ENCODE measurements around the gene PLK5.

DNA sequence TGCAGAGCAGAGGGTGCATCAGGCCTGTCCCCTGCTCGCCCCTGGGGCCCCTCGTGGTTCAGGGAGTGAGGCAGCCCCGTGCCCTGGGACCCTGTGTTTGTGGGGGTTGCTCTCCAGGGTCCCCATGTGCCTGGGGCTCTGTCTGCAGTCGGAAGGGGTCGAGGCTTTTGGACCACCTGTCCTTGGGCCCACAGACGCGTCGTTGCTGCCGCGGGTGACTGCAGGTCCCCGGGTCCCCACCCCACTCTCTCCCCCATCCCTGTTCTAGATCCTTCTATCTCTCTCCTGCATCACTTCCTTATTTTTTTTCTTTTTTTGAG is 35.6 kb upstream of the PLK5 start:
- TF ChIP-seq, protein P1, sequence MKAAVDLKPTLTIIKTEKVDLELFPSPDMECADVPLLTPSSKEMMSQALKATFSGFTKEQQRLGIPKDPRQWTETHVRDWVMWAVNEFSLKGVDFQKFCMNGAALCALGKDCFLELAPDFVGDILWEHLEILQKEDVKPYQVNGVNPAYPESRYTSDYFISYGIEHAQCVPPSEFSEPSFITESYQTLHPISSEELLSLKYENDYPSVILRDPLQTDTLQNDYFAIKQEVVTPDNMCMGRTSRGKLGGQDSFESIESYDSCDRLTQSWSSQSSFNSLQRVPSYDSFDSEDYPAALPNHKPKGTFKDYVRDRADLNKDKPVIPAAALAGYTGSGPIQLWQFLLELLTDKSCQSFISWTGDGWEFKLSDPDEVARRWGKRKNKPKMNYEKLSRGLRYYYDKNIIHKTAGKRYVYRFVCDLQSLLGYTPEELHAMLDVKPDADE (IDR thresholded peaks at IDR 0.05): no peak
- TF ChIP-seq, protein P2, sequence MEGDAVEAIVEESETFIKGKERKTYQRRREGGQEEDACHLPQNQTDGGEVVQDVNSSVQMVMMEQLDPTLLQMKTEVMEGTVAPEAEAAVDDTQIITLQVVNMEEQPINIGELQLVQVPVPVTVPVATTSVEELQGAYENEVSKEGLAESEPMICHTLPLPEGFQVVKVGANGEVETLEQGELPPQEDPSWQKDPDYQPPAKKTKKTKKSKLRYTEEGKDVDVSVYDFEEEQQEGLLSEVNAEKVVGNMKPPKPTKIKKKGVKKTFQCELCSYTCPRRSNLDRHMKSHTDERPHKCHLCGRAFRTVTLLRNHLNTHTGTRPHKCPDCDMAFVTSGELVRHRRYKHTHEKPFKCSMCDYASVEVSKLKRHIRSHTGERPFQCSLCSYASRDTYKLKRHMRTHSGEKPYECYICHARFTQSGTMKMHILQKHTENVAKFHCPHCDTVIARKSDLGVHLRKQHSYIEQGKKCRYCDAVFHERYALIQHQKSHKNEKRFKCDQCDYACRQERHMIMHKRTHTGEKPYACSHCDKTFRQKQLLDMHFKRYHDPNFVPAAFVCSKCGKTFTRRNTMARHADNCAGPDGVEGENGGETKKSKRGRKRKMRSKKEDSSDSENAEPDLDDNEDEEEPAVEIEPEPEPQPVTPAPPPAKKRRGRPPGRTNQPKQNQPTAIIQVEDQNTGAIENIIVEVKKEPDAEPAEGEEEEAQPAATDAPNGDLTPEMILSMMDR (conservative IDR thresholded peaks at IDR 0.05; ENCODE audit: low read depth in 2 of 2): no peak
- TF ChIP-seq POLR2AphosphoS5 (IDR thresholded peaks at IDR 0.05; ENCODE audit: low read depth) (no peak), EZH2phosphoT487 (IDR thresholded peaks at IDR 0.05; ENCODE audit: unreplicated experiment) (no peak)

Measured in GM23338 (cell line).